GM18907 (cell line): Measurements from ENCODE around the gene OTOS.

Source experiments
- ATAC-seq: cut with Tn5 transposase; IDR thresholded peaks from one replicate; pipeline ENCODE4 v1.9.1; 2021; ENCODE audit warnings: mild to moderate bottlenecking, moderate library complexity; ENCODE audit not compliant: unreplicated experiment

OTOS gene

DNA sequence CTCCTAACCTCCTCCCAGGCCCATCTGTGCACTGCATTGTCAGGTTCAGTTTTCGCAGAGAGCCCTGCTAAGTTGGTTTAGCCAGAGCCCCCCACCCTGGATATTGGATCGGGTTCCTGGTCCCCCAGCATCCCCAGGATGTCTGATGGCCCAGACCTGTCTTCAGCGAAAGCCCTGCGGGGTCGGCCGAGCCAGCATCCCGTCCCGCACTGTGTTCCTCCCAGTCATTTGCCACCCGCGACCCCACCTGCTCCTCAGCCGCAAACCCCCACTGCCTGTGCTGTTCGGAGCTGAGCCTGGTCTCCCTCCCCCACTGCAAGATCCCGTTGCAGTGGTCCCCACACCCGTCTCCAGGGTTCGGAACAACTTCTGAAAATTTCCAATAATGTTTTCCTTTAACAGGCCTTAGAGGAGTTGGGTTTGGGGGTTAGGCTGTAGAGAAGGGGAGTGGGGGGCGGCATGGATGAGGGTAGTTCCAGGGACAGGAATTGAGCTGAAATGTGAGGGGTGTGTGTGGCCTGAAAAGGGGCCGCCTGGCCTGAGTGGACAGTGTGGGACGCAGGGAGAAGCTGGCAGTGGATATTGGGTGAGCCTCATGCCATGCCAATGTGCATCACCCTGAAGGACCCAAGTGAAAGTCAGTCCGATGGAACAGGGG lies 2.7 kb downstream of the OTOS start:
- no peak for ATAC-seq

DNA sequence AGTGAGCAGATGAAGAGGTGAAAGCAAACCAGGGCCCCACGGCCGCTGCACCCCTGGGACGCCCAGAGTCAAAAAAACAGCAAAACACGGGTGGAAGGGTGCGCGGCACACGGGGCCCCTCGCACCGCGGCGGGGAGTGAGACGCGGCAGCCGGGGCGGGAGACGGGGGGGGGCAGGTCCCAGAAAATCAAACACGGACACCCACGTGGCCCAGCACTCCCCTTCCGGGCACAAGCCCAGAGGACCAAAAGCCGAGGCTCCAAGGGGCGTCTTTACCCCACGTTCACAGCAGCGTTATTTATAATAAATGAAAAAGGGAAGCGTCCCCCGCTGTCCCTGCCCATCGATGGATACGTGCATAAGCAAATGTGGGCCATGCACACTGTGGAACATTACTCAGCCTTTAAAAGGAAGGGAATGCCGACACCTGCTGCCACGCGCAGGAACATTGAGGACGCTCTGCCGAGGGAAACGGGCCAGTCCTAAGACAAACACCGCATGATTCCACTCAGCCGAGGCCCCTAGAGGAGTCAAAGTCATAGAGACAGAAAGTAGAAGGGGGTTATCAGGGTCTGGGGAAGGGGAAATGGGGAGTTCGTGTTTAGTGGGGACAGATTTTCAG lies 3.7 kb downstream of the OTOS start:
- peak; percentile 6 for ATAC-seq

DNA sequence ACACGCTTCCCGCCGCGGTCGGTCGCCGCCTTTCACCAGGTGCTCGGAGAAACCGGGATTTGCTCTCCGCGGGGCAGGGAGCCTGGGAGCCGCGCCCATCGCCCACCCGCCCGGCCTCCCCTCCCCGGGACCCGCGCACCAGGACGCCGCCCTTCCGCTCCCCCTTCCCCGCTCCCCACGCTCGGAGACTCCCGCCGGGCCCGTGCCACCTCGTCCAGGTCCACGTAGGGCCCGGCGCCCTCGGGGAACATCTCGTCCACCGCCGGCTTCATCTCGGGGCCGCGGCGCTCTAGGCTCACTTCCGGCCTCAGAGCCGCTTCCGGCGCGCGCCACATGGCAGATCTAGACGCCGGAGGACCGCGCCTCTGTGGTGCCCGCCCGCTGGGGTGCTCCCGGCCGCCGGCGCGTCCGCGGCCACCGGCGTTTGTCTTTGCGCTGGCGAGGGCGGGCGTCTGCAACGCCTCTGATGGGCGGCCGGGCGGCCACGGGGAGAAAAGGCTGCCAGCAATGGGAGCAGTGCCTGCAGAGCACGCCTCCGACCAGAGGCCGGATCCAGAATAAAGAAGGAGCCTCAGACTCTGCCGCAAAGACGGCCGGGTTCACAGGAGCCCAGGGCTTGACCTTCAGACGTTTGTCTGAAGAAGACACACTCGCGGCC lies 4.3 kb downstream of the OTOS start, which contains the start of gene COPS9:
Gene COPS9 (minus strand): TSS at position 293 of the 658 bp plus-strand sequence. CDS start 21 bp downstream, at position 272.
- peak; percentile 94 for ATAC-seq

DNA sequence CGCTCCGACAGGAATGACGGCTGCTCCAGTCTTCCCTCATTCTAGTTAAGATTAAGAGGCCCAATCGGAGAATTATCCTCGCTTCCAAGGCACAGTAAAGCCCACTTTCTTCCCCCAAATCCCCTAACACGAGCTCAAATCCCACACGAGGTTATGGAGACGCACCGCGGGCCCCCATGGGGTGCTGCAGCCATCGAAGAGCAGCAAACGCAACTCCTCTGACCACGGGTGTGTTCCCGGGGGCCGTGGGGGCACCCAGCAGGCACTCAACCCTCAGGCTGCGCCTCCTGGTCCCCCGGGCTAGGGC lies 4.8 kb downstream of the OTOS start:
- ATAC-seq = no peak

DNA sequence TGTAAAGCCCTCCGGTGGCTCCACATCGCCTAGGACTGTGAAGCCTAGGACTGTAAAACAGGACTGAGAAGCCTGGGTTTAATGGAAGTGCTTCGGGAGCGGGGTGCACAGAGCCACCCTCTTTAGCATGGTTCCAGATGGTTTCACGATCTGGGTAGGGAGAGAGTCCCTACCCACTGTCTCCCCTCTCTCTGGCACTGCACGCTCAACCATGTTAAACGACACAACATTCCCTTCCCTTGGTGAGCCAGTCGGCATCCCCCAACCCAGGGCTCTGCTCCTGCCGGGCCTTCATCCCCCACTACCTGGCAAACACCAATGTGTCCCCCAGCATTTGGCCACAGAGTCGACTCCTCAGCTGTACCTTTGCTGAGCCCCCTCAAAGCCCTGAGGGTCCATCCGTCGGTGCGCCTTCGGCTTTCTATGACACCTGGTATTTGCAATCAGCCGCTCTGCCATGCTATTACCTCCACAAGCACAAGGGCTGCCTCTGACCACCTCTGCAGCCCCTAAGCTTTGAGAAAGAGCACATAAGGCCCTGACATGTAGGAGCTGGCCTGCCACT lies 5.4 kb downstream of the OTOS start:
- ATAC-seq = no peak

DNA sequence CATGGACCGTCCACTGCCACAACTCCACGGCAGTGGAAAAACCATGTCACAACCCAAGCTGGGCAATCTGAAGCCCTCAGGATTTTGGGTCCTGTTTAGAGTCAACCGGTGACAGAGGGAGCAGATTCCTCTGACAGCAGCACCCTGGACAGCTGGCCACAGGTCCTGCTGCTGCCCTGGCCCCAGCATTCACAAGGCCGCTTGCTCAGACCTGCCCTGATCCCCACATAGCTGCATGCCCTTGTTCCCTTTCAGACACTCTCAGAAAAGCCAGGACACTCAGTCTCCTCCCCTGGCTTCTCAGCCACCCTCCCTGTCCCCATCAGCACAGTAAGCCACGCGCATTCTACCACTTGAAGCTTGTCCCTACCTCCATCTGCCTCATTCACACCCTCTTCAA lies 6.0 kb downstream of the OTOS start:
- ATAC-seq = no peak

DNA sequence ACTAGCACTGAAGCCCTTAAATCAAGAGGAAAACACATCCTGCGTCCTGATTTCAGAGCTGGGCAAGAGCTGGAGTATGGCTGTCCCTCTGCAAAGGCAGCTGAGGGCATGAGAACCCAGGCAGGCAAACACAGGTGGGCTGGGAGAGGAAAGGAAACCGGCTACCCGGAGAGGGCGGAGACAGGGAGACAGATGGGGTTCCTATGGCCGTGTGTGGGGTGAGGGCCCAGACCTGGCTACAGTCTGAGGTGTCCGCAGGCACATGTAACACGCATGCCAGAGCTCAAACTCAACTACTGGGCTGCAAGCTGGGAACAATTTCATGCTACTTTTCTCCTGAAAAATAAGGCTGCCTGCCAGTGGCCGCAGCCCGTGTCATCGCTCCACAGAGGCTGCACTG lies 7.1 kb downstream of the OTOS start:
- ATAC-seq = no peak

DNA sequence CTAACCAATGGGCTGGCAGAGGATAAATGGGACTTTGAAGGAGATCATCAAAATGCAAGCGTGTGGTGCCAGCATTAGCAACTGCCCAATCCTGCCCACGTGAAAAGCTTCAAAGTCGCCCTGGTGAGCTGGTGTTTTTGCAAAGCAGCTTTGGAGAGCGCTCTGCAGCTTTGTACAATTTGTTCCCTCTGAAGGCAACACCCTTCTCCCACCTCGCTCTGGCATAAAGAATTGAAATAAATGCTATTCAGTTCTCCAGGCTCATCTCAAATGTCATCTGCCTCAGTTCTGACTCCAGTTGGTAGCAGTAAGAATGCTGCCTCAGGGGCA lies 7.8 kb downstream of the OTOS start:
- ATAC-seq = no peak

DNA sequence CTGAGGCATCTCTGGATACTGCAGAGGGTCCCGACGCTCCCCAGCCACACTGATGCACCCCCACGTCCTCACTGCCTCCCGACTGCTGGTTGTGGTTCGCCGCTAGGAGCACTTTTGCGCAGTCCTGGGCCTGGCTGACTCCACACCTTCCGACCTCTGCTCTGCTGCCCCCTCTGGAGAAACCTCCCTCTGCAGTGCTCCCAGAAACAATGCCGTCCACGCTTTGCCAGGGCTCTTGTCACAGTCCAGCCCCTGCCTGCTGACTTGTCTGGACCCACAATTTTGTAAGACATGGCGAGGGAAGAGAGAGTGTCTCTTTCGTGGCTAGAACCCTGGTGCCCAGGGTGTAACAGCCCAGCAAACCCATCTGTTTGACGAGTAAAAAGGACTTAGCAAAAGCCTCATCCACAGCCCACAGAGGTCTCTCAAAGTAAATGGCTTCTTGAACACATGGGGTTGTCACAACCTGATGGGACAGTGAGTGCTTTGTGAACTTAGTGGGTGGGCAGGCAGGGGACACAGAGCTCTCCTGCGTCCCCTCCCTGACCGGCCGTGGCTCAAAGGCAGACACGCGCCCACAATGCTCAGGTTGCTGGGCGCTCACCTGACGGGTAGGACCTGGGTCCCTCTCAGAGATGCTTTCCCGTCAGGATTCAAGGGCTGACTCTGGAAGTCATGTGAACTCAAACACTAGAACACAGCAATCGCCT lies 8.4 kb downstream of the OTOS start:
- no peak for ATAC-seq

DNA sequence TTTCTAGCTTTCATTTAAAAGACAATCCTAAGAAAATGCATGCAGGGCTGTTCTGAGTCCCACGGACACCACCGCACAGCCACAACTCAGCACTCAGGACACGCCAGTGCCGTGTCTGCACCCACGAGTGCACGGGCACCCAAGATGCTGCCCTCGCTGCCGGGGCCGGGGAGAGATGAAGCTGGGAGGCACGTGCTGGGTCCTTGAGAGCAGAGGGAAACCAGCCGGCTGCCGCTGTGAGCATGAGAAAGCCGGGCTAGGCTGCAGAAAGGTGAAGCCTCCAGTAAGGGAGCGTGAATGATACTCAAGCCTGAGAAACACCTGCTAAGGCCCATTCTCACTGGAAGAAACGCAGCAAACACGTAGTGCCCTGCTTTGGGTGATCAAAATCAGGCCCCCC lies 9.2 kb downstream of the OTOS start:
- ATAC-seq = no peak

DNA sequence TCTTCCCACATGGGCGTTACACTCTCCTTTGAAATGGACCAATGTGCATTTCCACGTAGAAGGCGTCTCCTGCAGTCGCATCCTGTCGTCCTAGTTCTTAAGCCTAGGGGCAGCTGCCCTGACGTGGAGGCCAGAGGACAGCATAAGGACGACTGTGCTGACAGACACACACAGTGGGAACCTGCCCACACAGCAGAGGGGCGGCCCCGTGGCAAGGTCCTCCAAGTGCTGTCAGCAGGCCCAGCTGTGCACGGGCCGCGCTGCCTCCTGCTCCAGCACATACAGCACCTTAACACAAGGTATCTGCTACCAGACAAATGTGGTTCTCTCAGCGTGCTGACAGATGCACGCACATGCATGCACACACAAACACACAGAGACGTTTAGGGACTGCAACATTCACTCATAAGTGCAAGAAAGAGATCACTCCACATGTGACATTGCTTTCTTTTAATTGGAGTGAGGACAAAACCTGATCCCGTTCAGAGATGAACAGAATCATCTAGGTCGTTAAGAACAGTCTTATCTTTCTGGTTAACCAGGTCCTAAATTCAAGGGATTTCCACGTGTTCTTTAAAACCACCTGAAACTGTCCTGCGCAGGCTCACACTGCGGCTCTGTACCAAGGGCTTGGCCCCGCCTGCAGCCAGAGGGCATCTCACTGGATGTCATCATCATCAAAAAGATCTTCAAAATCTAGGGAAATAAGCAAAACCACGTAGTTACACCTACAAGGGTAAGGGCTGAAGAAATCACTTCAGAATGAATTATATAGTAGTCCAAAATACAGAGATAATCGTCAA lies 9.9 kb downstream of the OTOS start:
- no peak for ATAC-seq

DNA sequence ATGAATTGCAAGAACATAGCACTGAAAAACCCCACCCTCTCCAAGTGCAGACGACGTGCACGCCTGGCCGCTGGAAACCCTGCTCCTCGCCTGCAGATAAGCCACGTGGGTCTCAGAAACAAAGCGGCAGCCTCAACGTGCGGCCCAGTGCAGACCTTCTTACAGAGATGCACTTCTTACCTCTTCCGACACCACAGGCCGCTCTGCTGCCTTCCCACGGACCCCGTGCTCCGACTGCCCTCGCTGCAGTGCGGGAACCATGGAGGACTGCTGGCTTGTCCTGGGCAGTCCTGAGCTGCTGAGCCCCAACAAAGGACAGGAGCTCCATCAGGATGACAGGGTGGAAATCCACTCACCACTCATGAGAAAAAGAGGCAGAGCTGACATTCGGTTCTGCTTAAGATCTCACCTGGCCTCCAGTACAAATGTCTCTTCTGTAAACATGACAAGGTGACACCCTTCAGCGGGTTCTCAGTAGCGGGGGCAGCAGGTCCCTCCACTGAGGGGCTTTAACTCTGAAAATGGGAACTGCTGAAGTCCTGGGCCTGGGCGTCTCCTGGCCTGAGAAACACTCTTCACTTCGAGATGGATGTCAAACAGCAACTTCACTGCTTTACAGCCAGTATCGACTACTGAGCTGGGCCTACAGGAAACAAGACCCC lies 10.6 kb downstream of the OTOS start:
- no peak for ATAC-seq

DNA sequence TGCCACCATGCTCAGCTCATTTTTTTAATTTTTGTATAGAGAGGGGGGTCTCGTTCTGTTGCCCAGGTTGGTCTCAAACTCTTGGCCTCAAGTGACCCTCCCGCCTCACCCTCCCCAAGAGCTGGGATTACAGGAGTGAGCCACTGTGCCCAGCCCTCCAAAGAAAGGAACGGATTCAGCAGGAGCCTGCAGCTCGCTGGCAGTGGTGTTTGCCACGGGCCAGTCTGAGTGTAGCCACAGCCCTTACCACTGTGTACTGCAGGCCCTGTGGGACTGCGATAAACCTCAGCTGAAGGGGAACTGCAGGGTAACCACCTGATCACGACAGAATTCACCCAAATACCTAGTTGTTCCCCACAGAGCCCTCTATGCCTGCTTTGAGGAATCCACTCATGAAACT lies 11.1 kb downstream of the OTOS start:
- ATAC-seq = no peak

DNA sequence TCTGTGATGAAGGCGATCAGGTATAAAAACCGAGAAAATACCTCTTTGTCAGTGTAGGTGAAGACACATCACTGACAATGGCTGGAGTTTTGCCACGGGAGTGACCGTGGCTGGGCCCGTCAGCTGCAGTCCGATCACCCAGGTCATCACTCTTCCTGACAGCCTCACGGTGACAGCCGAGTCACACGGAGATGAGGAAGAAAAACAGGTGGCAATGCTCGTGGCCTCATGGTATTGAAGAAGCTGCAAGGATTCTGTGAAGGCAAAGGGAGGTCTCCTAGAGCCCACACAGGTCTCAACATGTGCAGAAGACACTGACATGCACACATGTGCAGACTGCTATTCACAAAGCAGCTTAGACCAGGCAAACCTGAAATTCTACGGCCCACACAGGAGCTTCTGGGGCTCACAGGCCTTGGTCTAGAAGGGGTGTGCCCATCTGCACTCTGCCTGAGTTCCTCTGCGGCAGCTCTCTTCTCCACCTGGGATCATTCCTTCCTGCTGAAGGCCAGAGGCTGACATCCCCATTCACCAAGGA lies 11.8 kb downstream of the OTOS start:
- no peak for ATAC-seq

DNA sequence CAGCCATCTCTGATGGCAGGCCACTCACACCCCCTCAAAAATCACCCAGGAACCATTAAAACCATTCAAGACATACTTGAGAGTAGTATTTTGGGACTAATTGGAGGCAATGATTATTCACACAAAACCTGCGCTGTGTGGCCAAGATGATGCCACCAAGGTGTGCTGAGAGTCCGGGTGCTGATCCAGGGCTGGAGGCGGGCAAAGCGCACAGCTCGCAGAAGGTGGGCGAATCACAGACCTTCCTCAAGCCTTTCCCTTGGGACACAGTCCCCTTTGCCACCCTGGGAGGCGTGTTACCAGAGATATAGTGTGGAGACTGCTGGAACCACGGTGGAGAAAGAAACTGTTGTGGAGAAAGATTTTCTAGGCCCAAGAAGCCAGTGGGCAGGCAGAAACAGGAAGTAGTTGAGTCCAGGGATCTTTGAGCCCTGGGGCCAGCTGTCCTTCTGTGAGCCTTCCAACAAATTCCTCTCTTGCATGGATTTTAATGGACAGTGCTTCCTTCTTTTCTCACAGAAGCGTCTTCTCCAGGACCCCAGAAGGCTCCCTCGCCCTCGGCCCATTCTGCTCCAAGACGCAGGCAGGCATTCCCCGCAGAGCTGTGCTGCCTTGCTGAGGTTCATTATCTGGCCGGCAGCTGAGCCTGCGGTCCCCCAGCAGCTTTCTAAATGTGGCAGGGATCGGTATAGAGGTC lies 12.4 kb downstream of the OTOS start:
- ATAC-seq = no peak

DNA sequence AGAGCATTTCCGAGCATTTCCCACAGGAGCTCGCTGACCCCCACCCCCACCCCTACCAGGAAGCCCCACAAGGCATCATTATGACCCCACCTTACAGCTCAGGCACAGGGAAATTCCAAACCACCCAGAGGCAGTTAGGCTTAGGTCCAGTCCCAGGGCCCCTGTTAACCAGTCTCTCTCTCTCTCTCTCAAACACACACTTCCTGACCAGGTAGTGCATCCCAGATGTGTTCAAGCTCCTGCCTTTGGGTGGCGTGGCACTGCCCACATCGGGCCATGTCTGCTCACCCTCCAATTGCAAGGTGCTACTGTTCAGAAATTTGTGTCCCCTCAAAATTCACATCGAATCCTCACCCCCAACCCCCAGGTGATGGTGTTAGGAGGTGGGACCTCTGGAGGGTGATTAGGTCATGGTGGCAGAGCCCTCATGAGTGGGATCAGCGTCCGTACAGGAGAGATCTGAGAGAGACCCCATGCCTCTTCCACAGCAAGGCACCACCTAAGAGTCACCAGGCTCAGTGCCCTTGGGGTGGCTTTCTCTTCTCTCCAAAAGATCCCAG lies 13.2 kb downstream of the OTOS start:
- no peak for ATAC-seq

DNA sequence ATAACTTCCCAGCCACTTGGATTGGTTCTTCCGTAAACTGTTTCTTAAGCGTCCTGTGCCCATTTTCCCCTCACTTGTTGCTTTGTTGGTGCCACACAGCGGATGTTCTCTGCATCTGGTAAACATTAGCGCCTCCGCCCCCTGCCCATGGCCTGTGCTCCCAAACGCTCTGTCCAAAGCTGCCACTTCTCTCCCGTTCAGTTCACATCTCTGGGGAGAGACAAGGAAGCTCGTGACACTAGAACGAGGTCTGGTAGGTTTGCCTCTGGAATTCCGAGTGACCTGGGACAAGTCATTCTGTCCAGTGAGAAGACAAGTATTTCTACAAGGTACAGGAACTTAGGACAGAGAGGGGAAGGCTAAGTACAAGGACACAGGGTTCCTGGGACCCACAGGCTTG lies 13.7 kb downstream of the OTOS start:
- no peak for ATAC-seq

DNA sequence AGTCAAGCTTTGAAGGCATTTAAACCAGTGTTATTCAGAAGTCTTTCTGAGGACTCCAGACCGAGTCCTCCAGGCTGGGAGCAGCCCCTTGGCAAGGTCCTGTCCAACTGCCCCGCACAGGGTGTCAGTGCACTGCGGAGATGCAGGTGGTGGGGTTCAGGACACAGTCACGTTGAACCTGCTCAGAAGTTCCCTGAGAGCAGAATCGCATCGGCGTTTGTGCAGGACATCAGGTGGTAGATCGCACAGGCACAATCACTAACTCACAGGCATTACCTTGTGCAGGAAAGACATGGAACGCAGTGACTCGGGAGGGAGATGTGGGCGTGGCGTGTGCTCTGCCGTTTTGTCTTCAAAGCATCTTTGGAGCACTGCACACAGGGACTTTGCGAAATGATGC lies 14.7 kb downstream of the OTOS start:
- ATAC-seq = no peak

DNA sequence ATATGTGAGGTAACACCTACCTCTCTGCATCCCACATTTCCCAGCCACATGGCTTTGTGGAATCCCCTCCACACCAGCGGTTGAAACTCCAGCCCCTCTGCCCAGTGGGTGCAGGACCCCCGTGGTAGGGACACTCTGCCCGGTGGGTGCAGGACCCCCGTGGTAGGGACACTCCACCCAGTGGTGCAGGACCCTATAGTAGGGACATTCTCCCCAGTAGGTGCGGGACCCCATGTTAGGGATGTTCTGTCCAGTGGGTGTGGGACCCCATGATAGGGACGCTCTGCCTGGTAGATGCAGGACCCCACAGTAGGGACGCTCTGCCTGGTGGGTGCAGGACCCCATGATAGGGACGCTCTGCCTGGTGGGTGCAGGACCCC lies 15.8 kb downstream of the OTOS start:
- ATAC-seq = no peak
